Heart right ventricle (tissue), 16 donors: ENCODE data around the gene KNOP1. TPM values are rescaled to one million over a fixed set of nuclear protein-coding genes. Genes with fewer than 3 reads are reported as not detected.

Experiments
- ATAC-seq, 8 donors: fragments of 200-7000 bp; cut with Tn5 transposase; one replicate each; pipeline ENCODE4 v1.9.1; 2020; ENCODE audit warnings: mild to moderate bottlenecking in 8 of 8, moderate library complexity in 8 of 8, moderate number of reproducible peaks in 1 of 8
- DNase-seq, 2 donors: peaks; one replicate each; pipeline ENCODE4 v3.0.0-alpha.2; 2020
- H3K27ac ChIP-seq, 10 donors: fragments of 200-600 bp; sonication (generic) in 2 of 10; one replicate each; pipeline versions ENCODE4 v1.5.0 to v1.8.0; 2020 to 2022; ENCODE audit warnings: mild to moderate bottlenecking in 3 of 10
- H3K27me3 ChIP-seq, 7 donors: fragments of 200-600 bp; one replicate each; pipeline ENCODE4 v1.8.0; 2021 to 2022; ENCODE audit warnings: mild to moderate bottlenecking in 2 of 7
- H3K36me3 ChIP-seq, 9 donors: fragments of 200-600 bp; sonication (generic) in 1 of 9; one replicate each; pipeline versions ENCODE4 v1.5.0 to v1.8.0; 2020 to 2022; ENCODE audit warnings: mild to moderate bottlenecking in 2 of 9
- H3K4me1 ChIP-seq, 9 donors: fragments of 200-600 bp; sonication (generic) in 1 of 9; one replicate each; pipeline versions ENCODE4 v1.5.0 to v1.8.0; 2020 to 2022; ENCODE audit warnings: mild to moderate bottlenecking in 4 of 9
- H3K4me3 ChIP-seq, 10 donors: fragments of 200-600 bp; sonication (generic) in 2 of 10; one replicate each; pipeline versions ENCODE4 v1.5.0 to v1.8.0; 2020 to 2022; ENCODE audit warnings: mild to moderate bottlenecking in 7 of 10, moderate library complexity in 2 of 10
- H3K9me3 ChIP-seq, 11 donors: fragments of 200-600 bp in 10 of 11; sonication (generic) in 2 of 11; one replicate each; pipeline versions ENCODE4 v1.5.0 to v1.8.0; 2013 to 2022; ENCODE audit warnings: mild to moderate bottlenecking in 2 of 11, control low read depth in 1 of 11, moderate library complexity in 1 of 11
- WGBS, 2 donors: extraction: QIAGEN DNeasy Blood & Tissue Kit; methylation state at CpG; one replicate each; pipeline ENCODE4 v1.1.7; 2013; ENCODE audit warnings: inconsistent platforms in 1 of 2; 5-methylcytosine and 5-hydroxymethylcytosine counted together
- intact Hi-C, 10 donors: fragments of 100-400 bp; cut with DNase I; formaldehyde crosslinking; loops; one replicate each; pipeline versions ENCODE4 v1.11.1 to v1.14.2; 2022
- polyA plus RNA-seq, 2 donors: library from polyadenylated mRNA; stranded (reverse); fragments of 200-250 nt; gene quantifications; one replicate each; pipeline ENCODE4 v1.2.3, GENCODE V29; 2013
- total RNA-seq, 10 donors: library from RNA; stranded (reverse); fragmentation: NEBNext Ultra II Directional in 3 of 10; extraction: Animal tissue kit (Norgen Biotek cat#: 25700) in 3 of 10; gene quantifications; one replicate each; pipeline versions ENCODE4 v1.2.1 to v1.2.4, GENCODE V29; 2021 to 2023
- TF ChIP-seq, protein P1 (sequence below), 9 donors: fragments of 200-600 bp; sonication (generic) in 2 of 9; IDR thresholded peaks; one replicate each; pipeline versions ENCODE4 v1.5.0 to v1.8.0; 2021 to 2022; ENCODE audit warnings: antibody characterized with exemption in 9 of 9, mild to moderate bottlenecking in 5 of 9, moderate library complexity in 1 of 9
- donor health status: Arrhythmogenic right ventricular cardiomyopathy.
- donor health status: ischemic (EF 13 %, LVEDD 7.1; RV severe dilation, severe dysfunction).
- donor health status: healthy with polysubstance abuse.
- donor health status: DM: no; HTN: yes; CAD: no.
- donor health status: DM: no; HTN: no; CAD: no.
- donor health status: ischemic (EF 25% LVEDD 6.9; RV normal size, moderate dysfunction).
- donor health status: ischemic (EF 25% LVEDD 5.7; RV mildly dilated, moderate dysfunction).
- donor health status: healthy.
- donor health status: DM: yes; HTN: yes; CAD: no.
- donor health status: Ischemic cardiomyopathy.
- donor health status: ischemic (EF 35%, LVEDD 5.7; RV mildly dilated, moderate dysfunction).
- donor health status: nonischemic (EF 11% LVEDD 7.7; RV severe dilation, severe dysfunction).
- donor health status: DM: yes; HTN: yes; CAD: no.
- donor health status: PGD.
- donor health status: ischemic (EF 29% LVEDD 5.4; RV normal size, mild dysfunction).
- donor health status: nonischemic (EF 23%, LVEDD 6.1; RV moderate dilation, normal function).

Gene KNOP1
- total and polyA plus RNA-seq, 12 donors, result 4.5 to 25.7 (median 6.7) TPM

DNA sequence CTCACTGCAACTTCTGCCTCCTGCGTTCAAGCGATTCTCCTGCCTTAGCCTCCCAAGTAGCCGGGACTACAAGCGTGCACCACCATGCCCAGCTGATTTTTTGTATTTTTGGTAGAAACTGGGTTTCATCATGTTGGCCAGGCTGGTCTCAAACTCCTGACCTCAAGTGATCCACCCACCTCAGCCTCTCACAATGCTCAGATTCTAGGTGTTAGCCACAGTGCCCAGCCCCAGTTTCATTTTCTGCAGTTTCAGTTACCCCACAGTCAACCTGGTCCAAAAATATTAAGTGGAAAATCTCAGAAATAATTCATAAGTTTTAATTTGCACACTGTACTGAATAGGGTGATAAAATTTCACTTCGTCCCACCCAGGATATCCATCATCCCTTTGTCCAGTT lies 28.7 kb downstream of the KNOP1 start:
- WGBS, 2 donors, result 97 to 99% methylated on average over 5 of the region's 5 CpGs
- Histone ChIP-seq H3K36me3 (peaks cover 0 to 80% (median 10%) of the 10 kb centered on the region in 9 donors), H3K27ac (peak overlapping the region in 2 of 10 donors; percentile 42 to 61)

DNA sequence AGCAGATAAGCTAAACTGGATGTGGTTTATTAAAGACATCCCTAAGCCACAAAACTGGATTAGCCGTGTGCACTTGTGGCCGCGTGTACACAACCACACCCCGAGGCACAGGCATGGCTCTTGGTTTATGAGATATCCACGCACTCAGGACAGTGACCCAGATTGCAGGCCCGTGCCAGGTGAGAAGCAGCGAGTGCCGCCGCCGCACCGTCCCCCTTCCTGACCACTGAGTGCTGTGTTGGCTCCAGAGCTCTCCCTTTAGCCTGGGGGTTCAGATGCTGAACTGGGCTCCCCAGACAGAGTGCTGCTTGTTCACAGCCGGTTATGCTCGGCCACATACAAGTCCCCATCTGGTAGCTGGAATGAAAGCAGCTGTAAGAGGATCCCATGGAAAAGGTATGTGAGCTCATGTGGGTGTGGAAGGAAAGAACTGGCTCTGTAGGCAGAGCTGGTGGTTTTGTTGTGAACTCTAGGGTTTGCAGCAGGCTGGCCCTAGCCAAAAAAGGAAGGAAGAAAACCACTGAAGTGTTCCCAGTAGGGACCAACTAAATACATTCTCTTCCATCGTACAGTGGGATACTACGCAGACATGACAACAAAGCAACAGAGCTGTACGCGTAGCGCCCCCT lies 29.5 kb downstream of the KNOP1 start:
- peak in 2 of 8 donors; percentile 16 to 19 for ATAC-seq
- Histone ChIP-seq H3K36me3 (peaks cover 0 to 81% (median 18%) of the 10 kb centered on the region in 9 donors), H3K4me3 (no peak overlapping the region), H3K27ac (no peak overlapping the region), H3K4me1 (peaks cover 0 to 25% (median 11%) of the 10 kb centered on the region in 9 donors), H3K9me3 (peaks cover 0 to 10% (median 0%) of the 10 kb centered on the region in 11 donors), H3K27me3 (no peaks in the 10 kb centered on the region)
- intact Hi-C loops, result loop anchor here in 1 of 10 donors (10.0 kb wide), 1 partner anchor 84 kb away; no protein-coding TSS in a partner anchor
- 94 to 95% methylated on average over 18 of the region's 18 CpGs for WGBS, 2 donors
- DNase-seq, result no peak
- TF ChIP-seq, protein P1, sequence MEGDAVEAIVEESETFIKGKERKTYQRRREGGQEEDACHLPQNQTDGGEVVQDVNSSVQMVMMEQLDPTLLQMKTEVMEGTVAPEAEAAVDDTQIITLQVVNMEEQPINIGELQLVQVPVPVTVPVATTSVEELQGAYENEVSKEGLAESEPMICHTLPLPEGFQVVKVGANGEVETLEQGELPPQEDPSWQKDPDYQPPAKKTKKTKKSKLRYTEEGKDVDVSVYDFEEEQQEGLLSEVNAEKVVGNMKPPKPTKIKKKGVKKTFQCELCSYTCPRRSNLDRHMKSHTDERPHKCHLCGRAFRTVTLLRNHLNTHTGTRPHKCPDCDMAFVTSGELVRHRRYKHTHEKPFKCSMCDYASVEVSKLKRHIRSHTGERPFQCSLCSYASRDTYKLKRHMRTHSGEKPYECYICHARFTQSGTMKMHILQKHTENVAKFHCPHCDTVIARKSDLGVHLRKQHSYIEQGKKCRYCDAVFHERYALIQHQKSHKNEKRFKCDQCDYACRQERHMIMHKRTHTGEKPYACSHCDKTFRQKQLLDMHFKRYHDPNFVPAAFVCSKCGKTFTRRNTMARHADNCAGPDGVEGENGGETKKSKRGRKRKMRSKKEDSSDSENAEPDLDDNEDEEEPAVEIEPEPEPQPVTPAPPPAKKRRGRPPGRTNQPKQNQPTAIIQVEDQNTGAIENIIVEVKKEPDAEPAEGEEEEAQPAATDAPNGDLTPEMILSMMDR (IDR thresholded peaks at IDR 0.05), result no peak

More for the DNA sequence above, 28.7 kb downstream of the KNOP1 start:
- Histone ChIP-seq H3K9me3 (peaks cover 0 to 10% (median 0%) of the 10 kb centered on the region in 11 donors), H3K27me3 (no peaks in the 10 kb centered on the region), H3K4me3 (no peak overlapping the region), H3K4me1 (peaks cover 0 to 25% (median 11%) of the 10 kb centered on the region in 9 donors)
- DNase-seq (no peak), ATAC-seq (no peak)
- TF ChIP-seq, protein P1 (IDR thresholded peaks at IDR 0.05), result no peak
- intact Hi-C loops, result loop anchor here in 1 of 10 donors (10.0 kb wide), 1 partner anchor 85 kb away; no protein-coding TSS in a partner anchor

DNA sequence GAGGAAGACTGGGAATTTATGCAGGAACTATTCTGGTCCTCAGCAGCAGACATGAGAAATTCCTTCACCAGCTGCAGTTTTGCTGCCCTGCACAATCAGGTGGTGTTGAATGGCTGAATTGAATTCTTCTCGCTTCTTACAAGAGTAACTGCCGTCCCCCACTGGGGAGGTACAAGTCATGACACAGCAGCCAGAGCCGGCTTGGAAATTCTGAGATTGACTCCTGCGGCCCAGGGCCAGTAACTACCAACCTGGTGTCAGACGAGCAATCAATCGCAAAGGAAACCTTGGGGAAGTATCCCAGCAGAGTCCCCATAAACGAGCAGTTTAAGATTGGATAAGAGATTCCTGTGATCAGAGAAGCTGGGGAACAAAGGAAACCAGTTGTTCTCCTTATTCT lies 30.7 kb downstream of the KNOP1 start:
- no peak for ATAC-seq
- Histone ChIP-seq H3K27me3 (no peaks in the 10 kb centered on the region), H3K36me3 (peaks cover 0 to 81% (median 29%) of the 10 kb centered on the region in 9 donors), H3K9me3 (peaks cover 0 to 14% (median 0%) of the 10 kb centered on the region in 11 donors), H3K4me1 (peaks cover 0 to 25% (median 11%) of the 10 kb centered on the region in 9 donors), H3K27ac (no peak overlapping the region), H3K4me3 (no peak overlapping the region)
- DNase-seq, result no peak
- intact Hi-C loops, result loop anchor here in 1 of 10 donors (10.0 kb wide), 1 partner anchor 82 kb away; no protein-coding TSS in a partner anchor
- WGBS, 2 donors, result 86 to 87% methylated on average over 7 of the region's 7 CpGs
- TF ChIP-seq, protein P1 (IDR thresholded peaks at IDR 0.05), result no peak

DNA sequence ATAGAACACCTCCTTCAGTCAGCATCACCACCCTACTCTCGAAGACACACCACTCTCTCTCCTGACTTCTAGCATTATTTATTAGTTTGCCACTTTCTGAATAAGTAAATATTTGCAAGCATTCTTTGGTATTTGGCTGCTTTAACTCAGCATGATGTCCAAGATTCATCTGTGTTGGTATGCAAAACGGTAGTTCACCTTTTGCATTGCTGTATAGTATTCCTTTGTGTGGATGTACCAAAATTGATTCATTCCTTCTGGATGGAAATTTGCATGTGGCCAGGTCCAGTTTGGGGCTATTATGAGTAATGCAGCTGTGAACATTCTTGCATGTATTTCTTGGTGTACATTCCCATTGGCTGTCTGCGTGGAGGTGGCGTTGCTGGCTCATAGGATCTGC lies 32.9 kb downstream of the KNOP1 start:
- ATAC-seq, result no peak
- peaks cover 0 to 14% (median 0%) of the 10 kb centered on the region in 11 donors for H3K9me3 ChIP-seq
- 98 to 99% methylated on average over 4 of the region's 4 CpGs for WGBS, 2 donors
- no peak for DNase-seq
- no peak overlapping the region for H3K4me3 ChIP-seq
- intact Hi-C loops, result loop anchor here in 1 of 10 donors (10.0 kb wide), 1 partner anchor 80 kb away; no protein-coding TSS in a partner anchor
- H3K4me1 ChIP-seq, result peaks cover 0 to 12% (median 6%) of the 10 kb centered on the region in 9 donors
- H3K27ac ChIP-seq, result no peak overlapping the region
- H3K27me3 ChIP-seq, result no peaks in the 10 kb centered on the region
- peaks cover 0 to 77% (median 28%) of the 10 kb centered on the region in 9 donors for H3K36me3 ChIP-seq
- TF ChIP-seq, protein P1 (IDR thresholded peaks at IDR 0.05), result no peak
